ENCODE data around the gene STXBP1.

Gene STXBP1

GRCh38 chr9:127567730-127568617 is 44.1 kb upstream of the STXBP1 start:
- no peak for DNase-seq (ENCODE audit: low read depth, low spot score)
- Histone ChIP-seq H3K9me3 (ENCODE audit: low read depth, low read length) (no peaks in the 10 kb centered on the region), H3K4me3 (peak overlapping the region; percentile 92), H3K9ac (ENCODE audit: insufficient read length) (peak overlapping the region; percentile 77), H3K27ac (no peak overlapping the region), H3K36me3 (ENCODE audit: insufficient read depth, low read length) (no peaks in the 10 kb centered on the region)
- TF ChIP-seq FOXP2 (optimal IDR thresholded peaks at IDR 0.05; ENCODE audit: control extremely low read depth, extremely low read length, insufficient read depth) (no peak), POLR2AphosphoS5 (IDR thresholded peaks at IDR 0.05; ENCODE audit: borderline replicate concordance, low read depth, low read length) (no peak), EZH2 (IDR thresholded peaks at IDR 0.05) (no peak)

DNA sequence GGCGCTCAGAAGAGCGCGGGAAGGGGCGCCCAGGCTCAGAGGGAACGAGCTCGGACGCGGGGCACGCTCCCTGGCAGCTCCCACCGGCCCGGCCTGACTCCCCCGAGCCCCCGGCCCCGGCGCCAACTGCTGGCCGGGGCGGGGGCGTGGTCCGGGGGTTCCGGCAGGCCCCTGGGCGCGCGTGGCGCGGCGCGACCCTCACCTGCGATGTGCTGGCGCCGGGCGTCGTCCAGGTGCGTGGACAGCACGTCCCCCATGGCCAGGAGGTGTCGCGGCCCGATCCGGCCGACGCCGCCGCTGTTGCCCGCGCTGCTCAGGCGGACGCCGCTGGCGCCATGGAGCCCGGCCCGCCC is 43.5 kb upstream of the STXBP1 start:
- peak overlapping the region; percentile 92 for H3K4me3 ChIP-seq

DNA sequence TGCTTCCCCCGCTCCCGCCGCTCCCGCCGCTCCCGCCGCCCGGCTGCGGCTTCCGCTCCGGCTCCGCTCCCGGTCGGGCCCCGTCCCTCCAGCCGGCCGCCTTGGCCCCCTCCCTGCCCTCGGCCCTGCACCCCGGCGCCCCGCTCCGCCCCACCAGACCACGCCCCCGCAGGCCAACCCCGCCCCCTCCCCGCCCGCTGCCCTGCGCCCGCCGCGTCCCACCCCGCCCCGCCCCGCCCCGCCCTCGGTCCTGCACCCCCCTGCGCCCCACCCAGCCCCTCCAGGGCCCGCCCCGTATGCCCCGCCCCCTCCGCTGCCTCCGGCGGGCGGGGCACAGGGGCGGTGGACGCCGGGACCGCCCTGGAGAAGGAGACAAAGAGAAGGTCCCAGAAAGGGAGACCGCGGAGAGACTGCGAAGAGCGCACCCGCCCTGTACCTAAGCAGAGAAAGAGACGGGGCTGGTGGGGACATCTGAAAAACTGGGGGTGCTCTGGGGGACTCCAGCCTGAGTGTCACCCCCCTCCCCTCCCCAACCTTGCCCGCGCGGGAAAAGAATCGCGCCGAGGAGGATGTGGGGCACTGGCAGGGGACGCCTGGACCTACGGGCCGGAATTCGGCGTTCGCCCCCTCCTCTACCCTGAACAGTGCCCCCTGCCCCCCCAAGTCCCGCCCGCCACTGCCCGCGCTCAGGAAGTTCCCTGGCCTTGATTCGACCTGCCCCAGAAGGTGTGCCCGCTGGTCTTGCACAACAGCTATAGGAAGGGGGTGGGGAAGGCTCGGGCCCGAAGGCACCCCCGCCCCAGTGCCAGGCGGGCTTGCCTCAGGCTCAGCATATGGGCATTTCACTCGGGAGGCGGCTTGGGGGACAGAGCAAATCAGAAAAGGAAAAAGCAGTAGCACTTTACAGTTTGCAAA is 42.8 kb upstream of the STXBP1 start:
- Histone ChIP-seq H3K36me3 (ENCODE audit: insufficient read depth, low read length) (no peaks in the 10 kb centered on the region), H3K4me3 (peak overlapping the region; percentile 92), H3K27ac (0 out of 2 replicates have a peak overlapping the region, but pooled peaks have one; percentile 64), H3K9me3 (ENCODE audit: low read depth, low read length) (no peaks in the 10 kb centered on the region), H3K9ac (ENCODE audit: insufficient read length) (peak overlapping the region; percentile 82)
- TF ChIP-seq POLR2AphosphoS5 (IDR thresholded peaks at IDR 0.05; ENCODE audit: borderline replicate concordance, low read depth, low read length) (peak; percentile 84), FOXP2 (optimal IDR thresholded peaks at IDR 0.05; ENCODE audit: control extremely low read depth, extremely low read length, insufficient read depth) (no peak)
- no peak for DNase-seq (ENCODE audit: low read depth, low spot score)

More for the DNA sequence above, 43.5 kb upstream of the STXBP1 start:
- no peaks in the 10 kb centered on the region for H3K9me3 ChIP-seq (ENCODE audit: low read depth, low read length)
- TF ChIP-seq POLR2AphosphoS5 (IDR thresholded peaks at IDR 0.05; ENCODE audit: borderline replicate concordance, low read depth, low read length) (no peak), EZH2 (IDR thresholded peaks at IDR 0.05) (no peak), FOXP2 (optimal IDR thresholded peaks at IDR 0.05; ENCODE audit: control extremely low read depth, extremely low read length, insufficient read depth) (no peak)
- H3K36me3 ChIP-seq (ENCODE audit: insufficient read depth, low read length): no peaks in the 10 kb centered on the region
- H3K9ac ChIP-seq (ENCODE audit: insufficient read length): peak overlapping the region; percentile 77
- H3K27ac ChIP-seq: no peak overlapping the region
- no peak for DNase-seq (ENCODE audit: low read depth, low spot score)

DNA sequence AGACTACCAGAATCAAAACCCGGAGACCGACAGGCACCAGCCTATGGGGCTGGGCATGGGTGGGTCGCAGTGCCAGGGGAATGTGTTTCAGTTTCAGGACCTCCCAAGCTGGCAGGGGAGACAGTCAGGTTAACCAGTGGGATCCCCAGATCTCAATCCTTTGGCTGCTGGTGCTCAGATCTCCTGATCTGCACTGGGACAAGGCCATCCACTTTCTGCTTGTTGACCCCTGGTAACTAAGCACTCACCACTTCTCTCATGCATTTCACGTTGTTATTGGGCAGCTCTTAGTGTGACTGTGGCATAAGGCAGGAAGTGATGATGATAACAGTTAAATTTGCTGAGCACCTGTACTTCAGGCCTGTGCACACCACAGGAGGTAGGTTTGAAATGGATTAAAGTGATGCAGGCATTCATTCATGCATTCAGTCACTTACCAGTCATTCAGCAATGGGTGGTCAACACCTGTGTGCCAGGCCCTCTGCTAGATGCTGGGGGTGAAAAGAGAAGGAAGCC is 42.1 kb upstream of the STXBP1 start:
- Histone ChIP-seq H3K9me3 (ENCODE audit: low read depth, low read length) (no peaks in the 10 kb centered on the region), H3K36me3 (ENCODE audit: insufficient read depth, low read length) (no peaks in the 10 kb centered on the region), H3K4me3 (peak overlapping the region; percentile 79), H3K9ac (ENCODE audit: insufficient read length) (peak overlapping the region; percentile 82), H3K27ac (no peak overlapping the region)
- DNase-seq (ENCODE audit: low read depth, low spot score): no peak
- TF ChIP-seq FOXP2 (optimal IDR thresholded peaks at IDR 0.05; ENCODE audit: control extremely low read depth, extremely low read length, insufficient read depth): no peak
- TF ChIP-seq EZH2 (IDR thresholded peaks at IDR 0.05): no peak
- no peak for TF ChIP-seq POLR2AphosphoS5 (IDR thresholded peaks at IDR 0.05; ENCODE audit: borderline replicate concordance, low read depth, low read length)

DNA sequence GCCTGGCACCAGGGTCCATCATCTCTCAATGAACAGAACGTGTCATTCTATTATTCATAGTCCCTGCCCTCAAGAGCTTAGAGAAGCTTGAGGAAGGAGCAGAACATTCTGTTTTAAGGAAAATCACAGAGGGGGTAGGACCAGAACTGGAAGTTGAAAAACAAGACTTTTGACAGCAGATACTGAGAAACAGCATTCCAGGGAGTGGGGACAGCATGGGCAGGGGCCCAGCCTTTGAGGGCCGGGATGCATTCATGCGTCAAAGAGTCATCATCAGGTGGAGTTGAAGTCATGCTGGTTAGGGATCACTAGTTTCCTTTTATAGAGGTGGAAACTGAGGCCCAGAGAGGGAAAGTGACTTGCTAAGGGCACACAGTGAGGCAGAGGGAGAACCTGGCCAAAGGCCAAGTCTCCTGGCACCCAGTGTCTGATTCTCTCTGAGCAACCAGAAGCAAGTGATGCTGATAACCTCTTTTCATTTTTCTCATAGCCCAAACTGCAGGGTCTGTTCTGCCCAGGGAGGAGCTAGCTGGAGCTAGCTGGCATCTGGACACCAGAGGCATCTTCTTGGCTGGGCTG is 41.5 kb upstream of the STXBP1 start:
- TF ChIP-seq EZH2 (IDR thresholded peaks at IDR 0.05) (no peak), FOXP2 (optimal IDR thresholded peaks at IDR 0.05; ENCODE audit: control extremely low read depth, extremely low read length, insufficient read depth) (no peak), POLR2AphosphoS5 (IDR thresholded peaks at IDR 0.05; ENCODE audit: borderline replicate concordance, low read depth, low read length) (no peak)
- Histone ChIP-seq H3K36me3 (ENCODE audit: insufficient read depth, low read length) (no peaks in the 10 kb centered on the region), H3K9ac (ENCODE audit: insufficient read length) (no peak overlapping the region), H3K27ac (no peak overlapping the region), H3K9me3 (ENCODE audit: low read depth, low read length) (no peaks in the 10 kb centered on the region), H3K4me3 (no peak overlapping the region)
- no peak for DNase-seq (ENCODE audit: low read depth, low spot score)

- TF ChIP-seq EZH2 (IDR thresholded peaks at IDR 0.05) (no peak), POLR2AphosphoS5 (IDR thresholded peaks at IDR 0.05; ENCODE audit: borderline replicate concordance, low read depth, low read length) (no peak), FOXP2 (optimal IDR thresholded peaks at IDR 0.05; ENCODE audit: control extremely low read depth, extremely low read length, insufficient read depth) (no peak)
- Histone ChIP-seq H3K9me3 (ENCODE audit: low read depth, low read length) (no peaks in the 10 kb centered on the region), H3K27ac (no peak overlapping the region), H3K36me3 (ENCODE audit: insufficient read depth, low read length) (no peaks in the 10 kb centered on the region), H3K4me3 (no peak overlapping the region), H3K9ac (ENCODE audit: insufficient read length) (no peak overlapping the region)
- no peak for DNase-seq (ENCODE audit: low read depth, low spot score)
Observed at GRCh38 chr9:127571971-127572370, 40.1 kb upstream of the STXBP1 start.

GRCh38 chr9:127572961-127573721 is 38.9 kb upstream of the STXBP1 start:
- H3K9me3 ChIP-seq (ENCODE audit: low read depth, low read length): no peaks in the 10 kb centered on the region
- no peak for DNase-seq (ENCODE audit: low read depth, low spot score)
- H3K9ac ChIP-seq (ENCODE audit: insufficient read length): no peak overlapping the region
- TF ChIP-seq EZH2 (IDR thresholded peaks at IDR 0.05) (no peak), POLR2AphosphoS5 (IDR thresholded peaks at IDR 0.05; ENCODE audit: borderline replicate concordance, low read depth, low read length) (no peak), FOXP2 (optimal IDR thresholded peaks at IDR 0.05; ENCODE audit: control extremely low read depth, extremely low read length, insufficient read depth) (no peak)
- no peak overlapping the region for H3K4me3 ChIP-seq
- no peak overlapping the region for H3K27ac ChIP-seq
- H3K36me3 ChIP-seq (ENCODE audit: insufficient read depth, low read length): no peaks in the 10 kb centered on the region
